ENCODE data around the gene C6orf118.

Gene C6orf118

GRCh38 chr6:165232731-165233488 lies 76.5 kb downstream of the C6orf118 start:
- TF ChIP-seq, protein P1, sequence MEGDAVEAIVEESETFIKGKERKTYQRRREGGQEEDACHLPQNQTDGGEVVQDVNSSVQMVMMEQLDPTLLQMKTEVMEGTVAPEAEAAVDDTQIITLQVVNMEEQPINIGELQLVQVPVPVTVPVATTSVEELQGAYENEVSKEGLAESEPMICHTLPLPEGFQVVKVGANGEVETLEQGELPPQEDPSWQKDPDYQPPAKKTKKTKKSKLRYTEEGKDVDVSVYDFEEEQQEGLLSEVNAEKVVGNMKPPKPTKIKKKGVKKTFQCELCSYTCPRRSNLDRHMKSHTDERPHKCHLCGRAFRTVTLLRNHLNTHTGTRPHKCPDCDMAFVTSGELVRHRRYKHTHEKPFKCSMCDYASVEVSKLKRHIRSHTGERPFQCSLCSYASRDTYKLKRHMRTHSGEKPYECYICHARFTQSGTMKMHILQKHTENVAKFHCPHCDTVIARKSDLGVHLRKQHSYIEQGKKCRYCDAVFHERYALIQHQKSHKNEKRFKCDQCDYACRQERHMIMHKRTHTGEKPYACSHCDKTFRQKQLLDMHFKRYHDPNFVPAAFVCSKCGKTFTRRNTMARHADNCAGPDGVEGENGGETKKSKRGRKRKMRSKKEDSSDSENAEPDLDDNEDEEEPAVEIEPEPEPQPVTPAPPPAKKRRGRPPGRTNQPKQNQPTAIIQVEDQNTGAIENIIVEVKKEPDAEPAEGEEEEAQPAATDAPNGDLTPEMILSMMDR (IDR thresholded peaks at IDR 0.05; ENCODE audit: low read length, missing control alignments): no peak

DNA sequence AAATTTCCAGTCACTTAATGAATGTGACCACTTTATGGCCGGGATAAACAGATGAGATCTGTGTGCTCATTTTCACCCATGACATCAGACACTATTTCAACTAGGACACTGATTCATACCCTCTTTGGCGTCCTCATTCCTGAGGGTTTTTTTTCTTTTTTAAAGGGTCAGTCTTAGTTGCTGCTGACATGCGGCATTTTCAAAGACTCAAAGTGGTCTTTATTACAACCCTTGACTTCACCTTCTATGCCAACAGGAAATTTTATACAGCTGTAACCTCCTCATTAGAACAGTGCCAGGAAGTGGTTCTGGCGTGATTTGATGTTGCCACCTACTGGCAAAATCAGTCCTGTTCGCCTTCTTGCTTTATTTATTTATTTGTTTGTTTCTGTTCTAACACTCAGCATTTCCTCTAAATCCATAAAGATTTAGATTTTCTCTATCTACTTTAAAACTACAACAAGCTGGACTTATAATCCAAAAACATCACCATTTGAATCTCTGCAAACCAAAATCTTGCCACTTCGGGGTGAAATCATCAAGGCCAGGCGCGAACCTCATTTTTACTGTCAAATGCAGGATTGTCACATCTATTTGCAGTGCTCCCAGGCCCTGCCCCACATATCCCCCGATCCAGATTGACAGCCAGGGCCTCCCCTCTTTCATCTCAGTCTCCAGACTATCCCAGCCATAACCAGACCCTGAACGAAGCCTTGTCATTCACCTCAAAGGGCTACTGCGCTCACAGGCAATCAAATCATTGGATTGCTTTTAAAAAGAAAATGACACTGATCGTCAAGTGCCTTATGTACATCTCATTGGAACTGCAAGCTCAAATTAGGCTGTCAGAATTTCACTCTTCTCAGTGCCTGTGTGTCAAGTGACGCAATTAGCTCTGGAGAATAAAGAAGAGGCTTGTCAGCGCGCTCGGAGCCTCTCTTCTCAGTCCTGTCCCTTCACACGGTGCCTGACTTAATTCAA lies 77.5 kb downstream of the C6orf118 start:
- no peak overlapping the region for H3K4me3 ChIP-seq (replicated peaks; ENCODE audit: low read depth, low read length)
- TF ChIP-seq, protein P1 (IDR thresholded peaks at IDR 0.05; ENCODE audit: low read length, missing control alignments): peak; percentile 64
- DNase-seq (ENCODE audit: low read depth): peak; percentile 69

More at GRCh38 chr6:165232731-165233488, 76.5 kb downstream of the C6orf118 start:
- no peak for DNase-seq (ENCODE audit: low read depth)
- H3K4me3 ChIP-seq (replicated peaks; ENCODE audit: low read depth, low read length): no peak overlapping the region

- TF ChIP-seq, protein P1 (IDR thresholded peaks at IDR 0.05; ENCODE audit: low read length, missing control alignments): no peak
- no peak overlapping the region for H3K4me3 ChIP-seq (replicated peaks; ENCODE audit: low read depth, low read length)
- no peak for DNase-seq (ENCODE audit: low read depth)
Measured at GRCh38 chr6:165231177-165231576, 78.2 kb downstream of the C6orf118 start.

Data from fibroblast of pulmonary artery (primary cell).